T-helper 9 cell (primary cell): ENCODE results near the gene SPAG7.

Experiments
- DNase-seq: peaks from one replicate; pipeline ENCODE4 v3.0.0-alpha.2; 2020

The SPAG7 gene

DNA sequence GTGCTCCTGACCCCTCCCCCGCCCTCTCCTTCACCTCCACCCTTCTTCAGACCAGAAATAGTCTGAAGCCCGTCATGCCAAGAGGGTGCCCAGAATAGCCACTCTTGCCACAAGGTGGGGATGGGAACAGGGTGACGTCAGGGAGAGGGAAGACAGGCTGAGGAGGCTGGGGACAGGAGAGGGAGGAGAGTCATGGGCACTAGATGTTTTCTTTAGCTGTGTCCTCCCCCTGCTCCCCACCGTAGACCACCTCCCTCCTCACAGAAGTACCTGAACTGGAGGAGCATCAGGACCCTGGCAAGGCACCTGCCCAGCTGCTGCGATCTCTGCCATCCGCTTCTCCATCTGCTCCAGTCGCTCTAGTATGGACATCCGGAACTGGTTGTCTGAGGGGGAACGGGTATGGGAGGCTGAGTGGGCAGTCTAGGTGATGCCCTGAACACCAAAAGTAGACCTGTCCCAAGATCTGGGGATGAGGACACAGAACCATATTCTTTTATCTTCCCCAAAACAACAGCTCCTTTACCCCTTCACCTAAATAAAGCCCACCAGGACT lies 6.6 kb upstream of the SPAG7 start:
- no peak for DNase-seq

DNA sequence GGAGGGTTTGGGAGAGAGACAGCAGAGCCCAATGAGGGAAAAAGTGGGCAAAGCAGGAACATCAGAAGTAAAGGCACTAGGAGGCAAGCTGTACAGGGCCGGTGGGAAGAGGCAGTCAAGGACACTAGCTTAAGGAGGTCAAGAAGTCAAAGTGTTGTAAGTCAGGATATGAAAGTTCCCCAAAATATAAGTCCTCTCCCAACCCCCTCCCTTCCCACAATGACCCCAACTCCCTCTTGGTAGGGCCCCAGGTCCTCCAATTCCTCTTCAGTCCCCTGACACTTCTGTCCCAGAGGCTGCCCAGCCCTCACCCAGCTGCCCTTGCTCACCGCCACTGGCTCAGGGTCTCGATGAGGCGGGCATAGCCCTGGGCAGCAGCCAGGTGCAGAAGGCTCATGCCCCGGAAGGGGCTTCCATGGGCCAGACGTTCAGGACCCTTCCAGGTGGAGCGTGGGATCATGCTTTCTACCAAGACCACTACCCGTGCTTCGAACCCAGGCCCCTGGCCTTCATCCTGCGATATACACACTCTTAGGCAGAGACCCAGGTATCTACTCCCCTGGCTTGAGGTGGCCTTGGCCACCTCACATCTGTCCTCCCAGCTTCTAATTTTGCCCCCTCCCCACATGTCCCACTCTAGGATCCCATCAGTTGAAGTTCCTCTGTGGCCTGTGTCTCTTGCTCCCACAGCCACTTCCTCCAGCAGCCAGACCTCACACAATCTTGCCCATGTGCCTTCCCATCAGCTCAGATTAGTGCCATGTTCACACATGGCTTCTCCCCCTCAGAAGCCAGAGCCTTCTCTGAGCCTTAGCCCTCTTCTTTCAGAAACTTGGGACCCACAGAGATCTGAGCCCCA lies 5.9 kb upstream of the SPAG7 start:
- DNase-seq = no peak

DNA sequence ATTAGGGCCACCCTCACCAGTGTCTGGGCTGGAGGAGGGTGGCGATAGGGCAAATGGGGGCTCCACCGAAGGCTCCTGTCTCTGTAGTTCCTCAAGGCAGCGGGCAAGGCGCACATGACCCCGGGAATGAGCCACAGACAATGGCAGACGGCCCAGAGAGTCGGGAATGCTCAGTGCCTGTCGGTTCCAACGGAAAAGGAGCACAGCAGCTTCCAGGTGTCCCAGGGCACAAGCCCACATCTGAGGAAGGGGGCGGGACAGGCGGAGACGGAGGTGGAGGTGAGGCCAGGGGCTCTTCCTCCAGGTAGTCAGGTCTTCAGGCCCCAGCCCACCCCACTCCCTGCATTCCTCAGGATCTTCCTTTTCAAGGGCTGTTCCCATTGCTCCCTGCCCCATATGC lies 5.1 kb upstream of the SPAG7 start:
- DNase-seq = no peak

GRCh38 chr17:4972322-4972721 lies 4.7 kb upstream of the SPAG7 start:
- no peak for DNase-seq

GRCh38 chr17:4971826-4972225 lies 4.2 kb upstream of the SPAG7 start:
- no peak for DNase-seq

DNA sequence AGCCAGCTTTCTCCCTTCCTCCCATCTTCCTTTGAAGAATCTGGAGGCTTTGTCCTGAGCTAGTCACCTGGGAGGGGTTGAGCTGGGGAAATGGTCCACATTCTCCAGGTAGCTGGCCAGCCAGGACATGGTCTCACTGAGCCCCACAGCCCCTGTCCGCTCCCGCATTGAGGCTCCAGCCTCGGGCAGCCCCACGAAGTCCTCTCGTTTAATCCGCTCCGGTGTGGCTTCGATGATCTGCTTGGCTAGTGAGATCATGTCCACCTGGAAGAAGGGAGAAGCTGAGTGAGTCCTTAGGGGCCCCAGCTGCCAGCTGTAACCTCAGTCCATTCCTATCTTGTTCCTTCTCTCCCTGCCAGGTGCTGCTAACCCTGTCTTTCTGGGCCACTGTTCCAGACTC lies 2.7 kb upstream of the SPAG7 start:
- DNase-seq = no peak

GRCh38 chr17:4969551-4970173 lies 2.0 kb upstream of the SPAG7 start:
- DNase-seq = no peak

GRCh38 chr17:4969047-4969550 lies 1.5 kb upstream of the SPAG7 start:
- DNase-seq = no peak

- DNase-seq = no peak
Measured at GRCh38 chr17:4968486-4969046, 949 bp upstream of the SPAG7 start.

DNA sequence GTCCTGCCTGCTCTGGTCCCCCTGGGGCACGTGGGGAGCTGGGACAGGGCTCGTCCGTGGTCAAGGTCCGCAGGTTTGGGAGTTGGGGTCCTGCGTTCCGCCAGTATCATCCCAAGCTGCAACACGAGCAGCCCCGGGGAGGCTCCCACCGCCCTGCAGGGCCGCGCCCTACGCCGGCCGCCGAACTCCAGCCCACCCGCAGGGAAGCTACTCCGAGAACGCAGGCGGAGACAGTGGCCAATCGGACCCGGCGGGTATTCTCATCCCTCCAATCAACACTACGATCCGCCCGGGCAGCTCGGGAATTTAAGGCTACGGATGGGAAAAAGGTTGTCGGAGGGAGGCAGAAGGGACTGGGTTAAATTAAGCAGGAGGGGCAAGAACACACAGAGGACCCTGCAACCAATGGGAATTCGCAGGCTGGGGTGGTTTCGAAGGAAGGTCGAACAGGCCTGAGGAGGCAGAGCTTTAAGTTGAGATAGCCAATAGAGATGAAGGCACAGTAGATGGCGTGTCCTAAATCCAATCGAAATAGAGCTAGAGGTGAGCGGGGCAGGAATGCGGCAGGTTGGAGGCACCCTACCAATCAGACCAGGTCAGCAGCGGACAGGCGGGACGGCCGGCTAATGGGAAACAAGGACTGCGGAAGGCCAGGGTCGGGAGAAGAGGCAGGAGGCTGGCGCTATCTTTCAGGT lies 626 bp downstream of the SPAG7 start:
- DNase-seq = peak; percentile 85

GRCh38 chr17:4965311-4965986 lies 2.2 kb downstream of the SPAG7 start:
- DNase-seq = no peak

DNA sequence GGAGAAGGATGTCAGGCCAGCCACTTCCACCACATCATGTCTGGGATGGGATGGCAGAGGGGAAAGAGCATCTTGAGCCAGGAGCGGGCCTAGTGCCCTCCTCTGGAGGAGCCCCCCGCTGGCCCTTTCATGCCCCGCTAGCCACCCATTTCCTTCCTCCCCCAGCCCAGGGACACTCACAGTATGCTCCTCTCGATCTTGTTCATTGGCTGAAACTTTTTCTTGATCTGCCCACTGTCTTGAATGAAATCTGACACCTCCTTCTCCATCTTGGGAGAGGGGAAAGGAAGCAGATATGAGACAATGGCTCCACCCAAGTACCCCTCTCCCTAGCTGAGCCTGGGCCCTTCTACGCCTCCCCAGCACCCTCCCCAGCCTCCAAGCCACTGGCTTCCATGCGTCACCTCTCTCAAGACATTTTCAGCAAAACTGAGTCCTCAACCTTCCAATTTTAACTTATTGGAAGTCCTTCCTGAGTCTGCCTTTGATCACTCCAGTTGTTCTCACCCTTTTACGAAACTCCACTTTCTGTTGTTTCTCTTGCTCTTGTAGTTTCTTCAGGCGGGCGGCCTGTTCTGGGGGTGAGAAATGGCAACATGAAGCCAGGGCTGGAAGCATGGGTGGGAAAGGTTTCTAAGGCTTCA lies 7.2 kb downstream of the SPAG7 start:
- DNase-seq = no peak

DNA sequence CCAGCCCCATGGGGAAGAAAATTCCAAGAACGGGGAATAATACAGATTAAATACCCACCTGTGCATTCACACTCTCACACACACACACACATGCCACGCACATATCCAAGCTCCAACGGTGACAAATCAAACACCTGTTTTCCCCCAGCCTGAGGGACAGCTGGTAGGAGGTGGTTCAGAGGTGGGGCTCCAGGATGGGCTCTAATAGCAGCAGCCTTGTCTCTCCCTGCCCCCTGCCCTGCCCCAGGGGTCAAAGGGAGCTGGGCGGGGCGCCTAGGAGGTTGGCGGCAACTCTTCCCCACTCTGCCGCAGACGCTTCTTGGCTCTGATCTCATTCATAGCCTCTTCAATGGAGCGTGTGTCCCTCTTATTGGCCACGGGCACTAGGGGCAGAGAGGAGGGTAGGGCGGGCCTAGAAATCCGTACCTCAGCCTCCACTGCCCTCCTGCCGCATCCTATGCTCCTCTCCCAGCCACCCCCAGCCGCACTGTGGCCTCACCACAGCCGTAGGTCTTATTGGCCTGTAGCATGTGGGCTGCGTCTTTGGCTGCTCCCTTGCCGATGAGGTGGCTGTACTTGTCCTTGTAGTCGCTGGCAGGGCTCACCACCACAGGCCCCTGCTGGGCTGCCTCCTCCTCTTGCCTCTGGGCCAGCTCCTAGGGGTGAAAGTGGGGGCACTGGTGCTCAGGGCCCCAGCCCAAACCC lies 8.2 kb downstream of the SPAG7 start:
- no peak for DNase-seq

DNA sequence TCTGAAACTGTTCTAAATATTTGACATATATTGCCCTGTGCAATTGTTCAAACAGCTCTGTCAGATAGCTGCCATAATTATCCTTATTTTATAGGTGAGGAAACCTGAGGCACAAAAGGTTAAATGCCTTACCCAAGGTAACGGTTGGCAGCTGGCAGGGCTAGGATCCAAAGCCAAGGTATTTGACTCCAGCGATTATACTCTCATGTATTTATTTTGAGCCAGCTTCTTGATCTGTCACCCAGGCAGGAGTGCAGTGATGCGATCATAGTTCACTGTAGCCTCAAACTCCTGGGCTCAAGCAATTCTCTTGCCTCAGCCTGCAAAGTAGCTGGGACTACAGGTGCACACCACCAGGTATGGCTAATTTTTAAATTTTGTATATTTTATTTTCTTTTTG lies 9.5 kb downstream of the SPAG7 start:
- DNase-seq = no peak

- DNase-seq = peak; percentile 28
Measured at GRCh38 chr17:4956493-4957061, 11.0 kb downstream of the SPAG7 start.

- no peak for DNase-seq
Measured at GRCh38 chr17:4955091-4955490, 12.5 kb downstream of the SPAG7 start.

GRCh38 chr17:4953451-4953961 lies 14.1 kb downstream of the SPAG7 start:
- DNase-seq = no peak

DNA sequence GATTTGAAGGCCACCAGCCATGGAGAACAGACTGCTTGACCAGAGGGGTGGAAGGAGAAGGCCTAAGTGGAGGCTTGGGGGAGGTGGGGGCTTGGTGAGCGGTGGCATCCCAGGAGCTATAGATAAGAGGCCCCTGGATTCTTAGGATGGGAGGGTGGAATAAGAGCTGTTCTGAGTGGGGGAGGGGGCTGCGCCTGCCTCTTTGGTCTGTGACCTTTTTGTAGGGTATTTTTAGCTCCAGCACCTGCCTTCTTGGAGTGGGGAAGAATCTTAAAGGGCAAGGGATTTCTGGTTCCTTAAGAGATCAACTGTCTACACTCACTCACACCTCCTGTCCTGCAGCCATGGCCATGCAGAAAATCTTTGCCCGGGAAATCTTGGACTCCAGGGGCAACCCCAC lies 16.1 kb downstream of the SPAG7 start:
- DNase-seq = no peak

DNA sequence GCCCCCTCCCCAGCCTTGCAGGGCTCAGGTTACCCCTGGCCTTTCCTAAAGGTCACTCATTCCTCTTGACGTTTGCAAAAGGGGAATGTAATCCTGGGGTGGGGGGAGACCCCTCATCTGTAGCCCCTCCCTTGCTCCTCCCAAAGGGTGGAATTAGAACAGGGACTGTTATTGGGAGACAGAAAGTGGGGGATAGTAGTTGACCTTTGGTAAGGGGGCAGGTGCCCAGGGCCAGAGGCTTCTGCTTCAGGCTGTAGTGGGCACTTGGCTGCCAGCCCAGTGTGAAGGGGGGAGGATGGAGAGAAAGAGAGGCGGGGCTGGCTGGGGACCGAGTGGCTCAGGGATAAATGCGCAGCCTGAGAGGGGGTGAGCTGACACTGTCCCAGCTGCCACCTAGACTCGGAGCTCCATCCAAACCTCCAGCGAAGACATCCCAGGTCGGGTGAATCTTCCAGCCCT lies 16.8 kb downstream of the SPAG7 start, which contains the start of gene ENO3:
TSS of gene ENO3 (plus strand) at position 374 of the 459 bp plus-strand sequence. CDS start 711 bp downstream, outside the sequence.
- no peak for DNase-seq

DNA sequence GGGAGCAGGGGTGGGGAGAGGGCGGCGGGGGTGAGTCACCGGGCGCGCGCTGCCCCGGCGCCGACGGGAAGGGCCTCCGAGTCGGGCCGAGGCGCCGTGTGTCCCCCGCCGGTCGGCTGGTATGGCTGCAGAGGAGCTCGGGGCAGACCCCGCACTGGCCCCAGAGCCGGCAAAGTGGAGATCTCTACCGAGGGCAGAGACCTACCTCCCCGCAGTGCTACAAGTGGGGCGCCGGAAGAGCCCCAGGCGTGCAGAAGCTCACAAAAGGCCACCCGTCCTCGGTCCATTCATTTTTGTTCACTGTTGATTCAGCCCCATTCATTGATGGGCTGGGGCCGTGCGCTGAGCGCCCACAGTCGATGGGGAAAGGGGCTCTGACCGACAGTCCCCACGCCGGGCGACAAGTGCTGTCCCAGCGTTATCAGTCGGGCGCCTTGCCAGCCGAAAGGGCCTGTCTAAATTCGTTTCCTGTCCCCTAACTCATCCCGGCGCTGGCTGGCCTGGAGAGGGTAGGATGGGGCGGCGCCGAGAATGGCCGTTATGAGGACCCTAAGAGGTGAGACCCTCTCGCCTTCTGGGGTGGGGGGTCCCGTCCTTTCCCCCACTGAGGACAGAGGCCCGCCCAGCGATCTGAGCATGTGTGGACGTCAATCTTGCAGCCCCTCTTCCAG lies 17.4 kb downstream of the SPAG7 start:
- no peak for DNase-seq
